ENCODE data around the gene ZC2HC1B.
A peak's percentile ranks its signal among the peaks of the same experiment; 100 is the strongest.
"Not testable (repeated sequence)": the region's sequence is repeated elsewhere in the genome, so short reads cannot be mapped to it uniquely, and the experiment has no call there.

ZC2HC1B gene

DNA sequence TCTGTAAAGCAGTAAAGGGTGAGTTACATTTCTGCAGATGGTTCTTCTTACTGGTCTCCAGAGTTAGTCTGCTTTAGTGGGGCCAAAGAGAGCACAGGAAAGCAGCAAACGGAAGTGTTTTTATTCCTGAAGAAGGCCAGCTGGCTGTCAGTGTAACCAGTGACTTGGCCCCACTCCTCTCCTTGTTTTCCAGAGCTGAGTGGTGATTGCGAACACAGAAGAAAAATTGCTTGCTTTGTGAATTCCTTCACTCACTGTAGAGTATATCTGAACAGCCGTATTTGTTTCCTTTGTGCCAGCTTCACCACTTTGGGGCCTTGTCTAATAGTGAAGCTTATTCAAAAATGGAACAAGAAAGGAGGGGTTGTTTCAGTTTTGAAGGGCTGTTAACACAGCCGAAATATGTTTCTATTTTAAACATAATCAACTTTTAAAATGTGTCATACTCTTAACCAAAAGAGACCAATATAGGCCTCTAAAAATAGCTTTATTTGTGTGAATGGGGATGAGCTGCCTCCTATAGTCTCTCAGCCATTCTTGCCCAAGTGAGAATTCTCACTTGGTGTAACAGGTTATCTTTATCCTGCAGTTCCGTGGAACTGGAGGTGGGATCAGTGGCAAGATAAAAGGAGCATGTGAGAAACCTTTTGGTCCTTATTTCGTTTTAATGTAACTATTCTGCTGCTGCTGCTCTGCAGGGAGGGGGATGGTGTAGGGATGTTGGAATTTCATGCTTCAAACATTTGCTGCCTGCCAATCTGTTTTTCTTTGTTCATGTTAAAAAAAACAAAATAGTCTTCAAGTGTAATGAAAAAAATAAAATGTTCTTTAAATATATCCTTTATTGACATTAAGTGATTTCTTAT lies 37.8 kb downstream of the ZC2HC1B start:
- no peak for DNase-seq
- in situ Hi-C loops (cut with HindIII; ENCODE audit: low pct_ligation_motif_present, low pct_unique_long_range_greater_than_20kb, low sequenced_read_pairs), result no loop called here

DNA sequence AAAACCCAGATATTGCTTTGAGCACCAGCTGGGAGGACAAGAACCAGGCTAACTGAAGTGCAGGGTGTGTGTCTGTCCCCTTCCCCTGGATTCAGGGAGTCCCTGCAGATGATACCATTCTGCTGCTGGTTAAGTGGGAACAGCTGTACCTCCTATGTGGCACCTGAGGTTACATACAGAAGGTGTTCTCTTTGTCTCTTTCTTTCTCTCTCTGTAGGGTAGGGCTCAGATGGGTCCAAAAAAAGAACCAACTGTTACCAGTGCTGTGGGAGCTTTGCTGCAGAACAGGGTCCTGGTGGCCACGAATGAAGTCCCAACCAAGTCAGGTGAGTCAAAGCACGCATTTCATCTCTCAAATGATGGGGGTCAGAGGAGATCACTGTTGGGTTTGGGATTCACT lies 38.6 kb downstream of the ZC2HC1B start:
- in situ Hi-C loops (cut with HindIII; ENCODE audit: low pct_ligation_motif_present, low pct_unique_long_range_greater_than_20kb, low sequenced_read_pairs), result no loop called here
- DNase-seq, result no peak

DNA sequence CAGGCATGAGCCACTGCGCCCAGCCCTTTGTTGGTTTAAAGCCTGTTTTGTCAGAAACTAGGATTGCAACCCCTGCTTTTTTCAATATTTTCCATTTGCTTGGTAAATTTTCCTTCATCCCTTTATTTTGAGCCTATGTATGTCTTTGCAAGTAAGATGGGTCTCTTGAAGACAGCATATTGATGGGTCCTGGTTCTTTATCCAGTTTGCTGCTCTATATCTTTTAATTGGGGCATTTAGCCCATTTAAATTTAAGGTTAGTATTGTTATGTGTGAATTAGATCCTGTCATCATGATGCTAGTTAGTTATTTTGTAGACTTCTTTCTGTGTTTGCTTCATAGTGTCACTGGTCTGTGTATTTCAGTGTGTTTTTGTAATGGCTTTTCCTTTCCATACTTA lies 46.8 kb downstream of the ZC2HC1B start:
- in situ Hi-C loops (cut with HindIII; ENCODE audit: low pct_ligation_motif_present, low pct_unique_long_range_greater_than_20kb, low sequenced_read_pairs), result no loop called here
- DNase-seq, result no peak

DNA sequence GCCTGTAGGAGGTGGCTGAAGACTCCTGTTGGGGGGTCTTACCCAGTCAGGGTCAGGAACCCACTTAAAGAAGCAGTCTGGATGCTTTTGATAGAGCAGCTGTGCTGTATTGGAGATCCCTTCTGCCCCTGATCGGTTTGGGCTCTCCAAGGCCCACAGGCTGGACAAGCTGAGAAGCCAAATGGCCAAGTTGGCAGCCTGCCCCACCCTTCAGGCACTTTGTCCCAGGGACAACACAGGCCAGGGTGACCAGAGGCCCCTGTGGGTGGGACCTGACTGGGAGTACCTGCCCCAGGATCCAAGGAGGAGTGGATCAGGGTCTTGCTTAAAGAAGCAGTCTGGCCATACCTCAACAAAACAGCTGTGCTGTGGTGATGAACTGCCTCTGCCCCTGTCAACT lies 48.4 kb downstream of the ZC2HC1B start:
- in situ Hi-C loops (cut with HindIII; ENCODE audit: low pct_ligation_motif_present, low pct_unique_long_range_greater_than_20kb, low sequenced_read_pairs), result no loop called here
- no peak for DNase-seq

DNA sequence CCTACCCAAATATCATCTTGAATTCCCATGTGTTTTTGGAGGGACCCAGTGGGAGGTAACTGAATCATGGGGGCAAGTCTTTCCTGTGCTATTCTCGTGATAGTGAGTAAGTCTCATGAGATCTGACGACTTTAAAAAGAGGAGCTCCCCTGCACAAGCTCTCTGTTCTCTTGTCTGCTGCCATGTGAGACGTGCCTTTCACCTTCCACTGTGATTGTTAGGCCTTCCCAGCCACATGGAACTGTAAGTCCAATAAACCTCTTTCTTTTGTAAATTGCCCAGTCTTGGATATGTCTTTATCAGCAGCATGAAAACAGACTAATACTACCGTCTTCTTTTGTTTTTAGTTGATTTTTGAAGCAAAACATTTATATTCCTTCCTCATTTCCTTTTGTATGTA lies 52.8 kb downstream of the ZC2HC1B start:
- DNase-seq; in situ Hi-C loops (cut with HindIII; ENCODE audit: low pct_ligation_motif_present, low pct_unique_long_range_greater_than_20kb, low sequenced_read_pairs): not testable (repeated sequence)

DNA sequence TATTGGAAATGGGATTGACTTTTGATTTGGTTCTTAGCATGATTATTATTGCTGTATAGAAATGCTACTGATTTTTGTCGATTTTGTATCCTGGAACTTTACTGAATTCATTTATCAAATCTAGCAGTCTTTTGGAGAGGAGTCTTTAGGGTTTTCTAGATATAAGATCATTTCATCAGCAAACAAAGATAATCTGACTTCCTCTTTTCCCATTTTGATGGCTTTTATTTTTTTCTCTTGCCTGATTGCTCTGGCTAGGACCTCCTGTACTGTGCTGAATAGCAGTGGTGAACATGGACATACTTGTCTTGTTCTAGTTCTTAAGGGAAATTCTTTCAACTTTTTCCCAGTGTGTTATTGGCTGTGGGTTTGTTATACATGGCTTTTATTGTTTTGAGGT lies 64.6 kb downstream of the ZC2HC1B start:
- no peak for DNase-seq
- in situ Hi-C loops (cut with HindIII; ENCODE audit: low pct_ligation_motif_present, low pct_unique_long_range_greater_than_20kb, low sequenced_read_pairs), result no loop called here

DNA sequence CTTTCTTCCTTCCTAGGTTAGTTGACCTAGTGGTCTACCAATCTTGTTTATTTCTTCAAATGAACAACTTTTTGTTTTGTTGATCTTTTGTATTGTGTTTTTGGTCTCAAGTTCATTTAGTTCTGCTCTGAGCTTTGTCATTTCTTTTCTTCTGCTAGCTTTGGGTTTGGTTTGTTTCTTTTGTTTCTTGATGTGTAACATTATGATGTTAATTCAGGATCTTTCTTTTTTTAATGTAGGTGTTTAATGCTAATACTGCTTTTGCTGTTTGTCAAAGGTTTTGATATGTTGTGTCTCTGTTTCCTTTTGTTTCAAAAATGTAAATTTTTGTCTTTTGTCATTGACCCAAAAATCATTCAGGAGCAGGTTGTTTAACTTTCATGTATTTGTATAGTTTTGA lies 65.7 kb downstream of the ZC2HC1B start:
- in situ Hi-C loops (cut with HindIII; ENCODE audit: low pct_ligation_motif_present, low pct_unique_long_range_greater_than_20kb, low sequenced_read_pairs), result no loop called here
- DNase-seq, result no peak

DNA sequence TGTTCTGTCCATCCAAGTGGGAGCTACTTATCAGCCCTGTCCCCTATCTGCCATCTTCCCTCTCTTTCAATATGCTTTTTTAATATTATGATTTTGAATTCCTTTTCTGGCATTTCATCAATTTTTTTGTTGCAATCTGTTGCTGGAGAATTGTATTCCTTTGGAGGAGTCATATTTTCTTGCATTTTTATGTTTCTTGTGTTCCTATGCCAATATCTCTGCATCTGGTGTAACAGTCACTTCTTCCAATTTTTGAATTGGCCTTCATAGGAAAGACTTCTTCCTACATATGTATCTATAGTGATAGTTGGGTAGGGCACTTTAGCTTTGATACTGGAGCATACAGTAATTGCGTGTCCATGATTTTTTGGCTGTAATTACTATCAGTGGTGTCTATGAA lies 70.1 kb downstream of the ZC2HC1B start:
- no peak for DNase-seq
- in situ Hi-C loops (cut with HindIII; ENCODE audit: low pct_ligation_motif_present, low pct_unique_long_range_greater_than_20kb, low sequenced_read_pairs), result no loop called here

DNA sequence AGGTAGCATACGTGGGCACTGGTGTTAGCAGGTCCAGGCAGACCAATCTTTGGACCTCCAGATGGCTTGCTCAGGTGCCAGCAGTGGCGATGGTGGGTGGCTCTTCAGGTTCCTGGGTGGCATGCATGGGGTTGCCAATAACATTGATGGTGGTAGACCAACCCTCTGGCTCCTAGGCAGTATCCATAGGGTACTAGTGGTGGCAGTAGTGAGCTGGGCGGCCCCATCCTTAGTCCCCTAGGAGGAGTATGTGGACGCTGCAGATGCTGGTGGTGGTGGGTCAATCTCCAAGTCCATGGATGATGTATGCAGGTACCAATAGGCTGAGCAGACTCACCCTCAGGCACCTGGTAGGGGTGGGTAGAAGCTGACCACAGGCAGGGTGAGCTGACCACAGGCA lies 70.6 kb downstream of the ZC2HC1B start:
- no peak for DNase-seq
- in situ Hi-C loops (cut with HindIII; ENCODE audit: low pct_ligation_motif_present, low pct_unique_long_range_greater_than_20kb, low sequenced_read_pairs), result no loop called here

DNA sequence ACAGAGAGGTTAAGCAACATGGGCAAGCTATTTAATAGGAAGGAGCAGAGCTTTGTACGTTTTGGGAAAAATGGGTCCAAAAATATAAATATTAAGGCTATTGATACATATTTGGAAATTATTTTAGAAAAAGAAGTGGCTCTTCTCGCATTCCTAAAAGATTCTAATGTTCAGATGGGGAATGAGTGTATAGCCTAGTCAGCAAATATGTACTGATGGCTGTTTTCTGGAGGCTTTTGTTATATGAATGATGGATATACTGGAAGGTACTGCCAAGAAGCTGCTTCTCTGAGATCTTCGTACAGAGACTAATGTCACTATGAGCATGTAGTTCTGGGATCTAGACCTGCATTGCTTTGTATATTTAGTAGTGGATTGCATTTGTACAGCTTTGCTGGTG lies 72.1 kb downstream of the ZC2HC1B start:
- in situ Hi-C loops (cut with HindIII; ENCODE audit: low pct_ligation_motif_present, low pct_unique_long_range_greater_than_20kb, low sequenced_read_pairs), result no loop called here
- no peak for DNase-seq

DNA sequence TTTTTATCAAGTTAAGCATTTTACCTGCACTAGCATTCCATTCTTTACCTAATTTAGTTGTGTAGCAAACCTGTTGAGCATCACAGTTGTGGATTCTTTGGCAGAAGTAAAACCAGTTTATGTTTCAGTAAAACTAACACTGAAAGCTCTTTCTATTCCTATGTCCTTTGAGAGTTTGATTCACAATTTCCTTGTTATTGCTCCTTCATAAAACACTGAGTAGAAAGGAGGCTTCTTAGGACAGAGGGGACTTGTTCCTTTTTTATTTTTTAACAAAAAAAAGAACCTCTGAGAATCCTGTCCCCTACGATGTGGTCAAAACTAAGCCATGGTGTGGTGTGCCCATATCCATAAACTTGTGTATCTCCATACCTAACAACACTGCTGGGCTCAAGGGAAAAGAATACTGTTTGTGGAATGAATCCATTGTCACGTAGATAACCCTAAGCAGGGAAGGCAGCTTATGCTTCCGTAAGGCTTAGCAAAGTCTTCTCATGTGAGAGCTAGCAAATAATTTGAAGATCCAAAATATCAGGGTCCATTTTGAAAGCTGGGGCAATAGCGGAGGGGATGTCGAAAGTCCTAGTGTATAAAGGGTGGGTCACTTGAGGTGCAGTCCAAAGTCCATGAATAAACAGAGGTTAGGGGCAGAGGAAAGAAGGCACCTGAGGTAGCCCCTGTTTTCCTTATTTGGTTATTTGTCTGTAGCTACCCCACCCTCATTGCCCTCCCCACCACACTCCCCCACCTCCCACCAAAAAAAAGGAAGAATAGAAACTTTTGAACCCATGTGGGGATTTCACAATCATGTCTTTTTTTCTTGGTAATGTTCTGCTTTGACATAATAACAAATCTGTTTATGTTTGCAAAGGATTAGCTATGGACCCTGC lies 72.7 kb downstream of the ZC2HC1B start:
- in situ Hi-C loops (cut with HindIII; ENCODE audit: low pct_ligation_motif_present, low pct_unique_long_range_greater_than_20kb, low sequenced_read_pairs), result no loop called here
- no peak for DNase-seq

DNA sequence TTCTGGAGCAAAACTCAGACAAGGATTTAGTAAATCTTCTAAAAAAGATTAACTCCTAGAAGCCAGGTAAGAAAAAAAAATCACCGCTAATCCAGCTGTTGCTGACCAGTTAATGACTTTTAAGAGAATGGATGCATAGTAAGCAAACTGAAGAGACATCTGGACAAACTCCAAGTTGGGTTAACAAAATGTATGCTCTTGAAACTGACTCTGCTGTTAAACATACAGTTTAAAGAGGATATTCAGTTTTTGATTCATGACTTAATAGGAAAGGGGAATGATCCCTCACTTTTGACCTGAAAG lies 73.3 kb downstream of the ZC2HC1B start:
- no peak for DNase-seq
- in situ Hi-C loops (cut with HindIII; ENCODE audit: low pct_ligation_motif_present, low pct_unique_long_range_greater_than_20kb, low sequenced_read_pairs), result no loop called here

DNA sequence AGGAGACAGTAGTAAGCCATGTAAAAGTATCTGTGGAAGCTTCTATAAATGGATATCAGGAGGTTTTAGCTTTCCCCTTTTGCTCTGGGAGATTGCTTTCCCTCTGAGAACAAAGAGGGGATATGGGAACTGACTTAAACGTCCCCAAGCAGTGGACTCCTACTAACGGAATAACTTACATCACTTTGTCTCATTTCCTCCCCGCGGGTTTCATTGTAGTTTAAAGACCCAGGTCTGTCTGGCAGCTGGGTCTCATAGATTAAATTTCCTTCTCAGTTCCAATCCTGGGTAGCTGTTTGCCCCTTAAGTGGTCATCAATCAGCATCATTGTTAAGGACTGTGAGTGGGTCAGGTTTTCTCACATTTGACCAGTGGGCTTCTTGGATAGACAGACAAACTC lies 75.1 kb downstream of the ZC2HC1B start:
- in situ Hi-C loops (cut with HindIII; ENCODE audit: low pct_ligation_motif_present, low pct_unique_long_range_greater_than_20kb, low sequenced_read_pairs), result no loop called here
- no peak for DNase-seq

DNA sequence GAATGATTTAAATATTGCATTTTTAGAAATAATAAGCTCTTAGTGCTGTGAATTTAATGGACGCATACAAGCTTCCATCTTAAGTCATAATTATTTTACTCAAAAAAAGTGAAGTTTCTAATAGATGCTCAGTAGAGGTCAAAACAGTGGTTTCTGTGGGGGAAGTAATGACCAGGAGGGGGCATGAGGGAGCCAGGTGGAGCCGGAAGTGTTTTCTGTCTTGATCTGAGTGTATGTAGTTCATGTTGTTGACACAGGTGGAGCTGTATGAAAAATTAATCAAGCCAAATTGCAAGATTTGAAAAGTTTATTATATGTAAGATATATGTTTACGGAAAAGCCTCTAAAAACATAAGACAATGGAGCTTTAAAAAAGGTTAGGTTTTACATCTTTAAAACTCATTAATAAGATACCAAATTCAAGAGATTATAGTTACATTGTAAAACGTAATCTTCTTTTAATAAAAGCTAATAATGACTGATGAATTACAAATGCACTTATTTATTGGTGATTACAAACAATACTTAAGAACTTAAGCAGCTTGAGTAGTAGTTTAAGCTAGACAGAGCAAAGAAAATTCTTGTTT lies 75.8 kb downstream of the ZC2HC1B start:
- peak; percentile 64 for DNase-seq
- in situ Hi-C loops (cut with HindIII; ENCODE audit: low pct_ligation_motif_present, low pct_unique_long_range_greater_than_20kb, low sequenced_read_pairs), result no loop called here

DNA sequence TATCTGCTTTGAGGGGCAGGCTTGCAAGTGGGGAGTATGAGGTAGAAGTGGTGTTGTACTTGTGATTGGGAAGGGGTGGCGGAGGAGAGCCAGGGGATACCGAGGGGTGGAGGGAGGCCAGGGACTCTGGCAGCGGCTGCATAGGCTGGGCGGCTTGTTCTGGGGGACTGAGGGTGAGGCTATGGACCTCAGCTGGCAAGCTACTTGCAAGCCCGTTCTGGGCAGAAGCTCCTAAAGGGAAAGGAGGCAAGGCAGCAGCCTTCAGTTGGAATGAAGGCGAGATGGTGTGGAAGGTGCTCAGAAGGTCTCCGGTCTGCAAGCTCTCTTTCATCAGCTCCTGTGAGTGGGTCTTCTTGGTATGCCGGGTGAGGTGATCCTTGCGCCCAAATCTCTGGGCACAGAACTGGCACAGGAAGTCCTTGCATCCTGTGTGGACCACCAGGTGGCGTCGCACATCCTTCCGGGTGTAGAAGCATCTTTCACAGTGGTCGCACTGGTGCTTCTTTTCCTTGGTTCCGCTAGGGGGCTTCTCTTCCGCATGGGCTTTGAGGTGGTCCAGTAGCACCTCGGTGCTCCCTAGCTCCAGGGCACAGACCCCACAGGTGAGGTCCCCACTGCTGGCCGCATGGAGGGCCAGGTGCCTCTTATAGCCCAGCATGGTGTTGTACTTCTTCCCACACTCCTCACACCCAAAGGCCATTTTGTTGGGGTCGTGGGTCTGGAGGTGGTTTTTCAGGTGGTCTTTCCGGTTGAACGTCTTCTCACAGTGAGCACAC lies 77.8 kb downstream of the ZC2HC1B start:
- in situ Hi-C loops (cut with HindIII; ENCODE audit: low pct_ligation_motif_present, low pct_unique_long_range_greater_than_20kb, low sequenced_read_pairs), result no loop called here
- DNase-seq, result peak; percentile 64

DNA sequence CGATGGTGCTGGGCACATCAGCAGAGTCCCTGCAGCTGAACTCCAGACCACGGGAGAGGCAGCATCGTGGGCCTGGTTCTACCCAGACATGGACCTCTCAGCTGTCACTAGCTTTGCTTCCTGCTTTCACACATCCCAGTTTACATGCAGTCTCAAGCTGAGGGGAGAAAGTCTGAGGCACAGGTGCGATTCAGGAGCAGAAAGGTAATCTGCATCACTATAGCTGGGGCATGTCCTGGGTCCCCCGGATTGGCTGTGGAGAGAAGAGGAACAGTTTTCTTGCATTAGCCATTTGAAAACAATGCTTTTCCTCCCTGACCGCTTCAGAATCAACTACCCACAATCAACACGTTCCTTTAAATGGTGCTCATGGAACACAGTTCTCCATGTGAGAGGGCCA lies 83.9 kb downstream of the ZC2HC1B start:
- in situ Hi-C loops (cut with HindIII; ENCODE audit: low pct_ligation_motif_present, low pct_unique_long_range_greater_than_20kb, low sequenced_read_pairs), result no loop called here
- DNase-seq, result no peak

DNA sequence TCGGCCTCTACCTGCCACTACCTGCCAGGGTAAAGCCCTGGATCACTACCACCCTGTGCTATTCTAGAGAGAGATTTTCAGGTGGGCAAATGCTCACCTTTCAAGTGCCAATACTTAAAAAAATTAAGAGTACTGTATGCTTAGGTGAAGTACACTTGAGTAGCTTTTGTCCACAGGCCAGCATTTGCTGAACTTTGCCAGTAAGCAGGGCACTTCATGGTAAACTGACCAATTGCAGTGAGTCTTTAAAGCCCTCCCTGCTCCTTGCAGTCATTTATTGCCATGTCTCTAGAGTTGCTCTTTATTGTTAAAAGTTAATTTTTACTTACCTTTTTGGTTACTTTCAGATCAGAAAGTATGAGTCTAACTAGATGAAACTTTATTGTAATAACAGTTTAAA lies 85.3 kb downstream of the ZC2HC1B start:
- in situ Hi-C loops (cut with HindIII; ENCODE audit: low pct_ligation_motif_present, low pct_unique_long_range_greater_than_20kb, low sequenced_read_pairs), result no loop called here
- no peak for DNase-seq

DNA sequence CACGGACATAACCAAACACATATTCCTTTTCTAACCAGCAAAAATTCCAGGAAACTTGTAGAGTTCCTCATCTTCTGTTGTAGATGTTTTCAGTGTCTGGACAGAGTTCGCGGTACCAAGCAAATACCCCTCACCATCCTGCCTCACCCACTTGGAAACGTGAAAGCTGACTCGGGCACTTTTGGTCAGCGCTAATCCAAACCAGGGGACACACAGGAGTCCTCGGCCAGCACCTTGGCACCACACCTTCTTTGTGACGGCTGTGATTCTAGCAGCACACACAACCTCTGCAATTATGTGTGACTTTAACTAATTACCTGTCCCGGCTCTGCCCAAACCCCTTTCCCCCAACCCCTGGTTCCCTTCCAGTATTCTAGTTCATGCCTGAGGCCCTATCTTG lies 85.7 kb downstream of the ZC2HC1B start:
- in situ Hi-C loops (cut with HindIII; ENCODE audit: low pct_ligation_motif_present, low pct_unique_long_range_greater_than_20kb, low sequenced_read_pairs), result no loop called here
- DNase-seq, result no peak

DNA sequence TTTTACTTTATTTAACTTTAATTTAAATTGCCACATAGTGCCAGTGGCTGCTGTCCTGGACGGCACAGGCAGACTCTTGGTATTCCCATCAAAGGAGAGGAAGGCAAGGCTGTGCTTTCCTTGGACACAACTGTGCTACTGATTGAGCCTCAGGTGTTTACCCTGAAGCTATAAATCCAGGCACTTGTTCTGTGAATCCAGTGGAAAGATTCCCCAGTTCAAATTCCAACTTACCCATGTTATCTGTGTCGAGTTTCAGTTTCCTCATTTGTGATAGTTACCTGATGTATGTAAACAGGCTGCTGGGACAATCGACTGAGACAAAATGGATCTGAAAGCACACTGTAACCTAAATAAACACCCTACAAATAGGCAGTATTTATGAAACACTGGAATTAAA lies 86.6 kb downstream of the ZC2HC1B start:
- in situ Hi-C loops (cut with HindIII; ENCODE audit: low pct_ligation_motif_present, low pct_unique_long_range_greater_than_20kb, low sequenced_read_pairs), result no loop called here
- no peak for DNase-seq

All from ACHN (cell line).